GDM1 (cell line): ENCODE measurements around the gene ABI3BP.

Experiments used
- DNase-seq: peaks from one replicate; lab custom pipeline; 2025; lab: John Stamatoyannopoulos, UW

The ABI3BP gene

DNA sequence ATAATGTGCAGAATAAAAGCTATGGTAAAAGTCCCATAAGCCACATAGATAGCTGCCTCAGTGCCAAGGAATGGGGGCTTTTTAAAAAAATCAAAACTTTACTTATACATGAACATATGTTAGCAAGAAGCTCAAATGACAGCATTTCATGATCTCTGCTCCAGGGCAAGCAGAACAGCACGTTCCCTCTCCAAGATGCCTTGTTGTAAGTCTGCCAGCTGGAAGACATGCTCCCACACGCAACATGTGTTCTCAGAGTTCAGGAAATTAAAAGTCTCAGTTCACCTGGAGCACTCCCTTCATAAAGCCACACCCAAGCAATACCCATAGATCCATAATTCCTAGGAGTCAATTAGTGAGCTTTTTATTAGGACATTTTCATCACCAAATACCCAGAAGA is 52.2 kb downstream of the ABI3BP start:
- DNase-seq = no peak

GRCh38 chr3:100936931-100937330 is 56.3 kb downstream of the ABI3BP start:
- no peak for DNase-seq

DNA sequence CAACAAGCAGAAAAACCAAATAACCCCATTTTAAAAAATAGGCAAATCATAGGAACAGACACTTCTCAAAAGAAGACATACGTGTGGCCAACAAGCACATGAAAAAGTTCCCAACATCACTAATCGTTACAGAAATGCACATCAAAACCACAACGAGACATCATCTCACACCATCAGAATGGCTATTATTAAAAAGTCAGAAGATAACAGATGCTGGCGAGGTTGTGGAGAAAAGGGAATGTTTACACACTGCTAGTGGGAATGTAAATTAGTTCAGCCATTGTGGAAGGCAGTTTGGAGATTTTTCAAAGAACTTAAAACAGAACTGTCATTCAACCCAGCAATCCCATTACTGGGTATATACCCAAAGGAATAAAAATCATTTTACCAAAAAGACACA is 60.7 kb downstream of the ABI3BP start:
- DNase-seq = no peak

DNA sequence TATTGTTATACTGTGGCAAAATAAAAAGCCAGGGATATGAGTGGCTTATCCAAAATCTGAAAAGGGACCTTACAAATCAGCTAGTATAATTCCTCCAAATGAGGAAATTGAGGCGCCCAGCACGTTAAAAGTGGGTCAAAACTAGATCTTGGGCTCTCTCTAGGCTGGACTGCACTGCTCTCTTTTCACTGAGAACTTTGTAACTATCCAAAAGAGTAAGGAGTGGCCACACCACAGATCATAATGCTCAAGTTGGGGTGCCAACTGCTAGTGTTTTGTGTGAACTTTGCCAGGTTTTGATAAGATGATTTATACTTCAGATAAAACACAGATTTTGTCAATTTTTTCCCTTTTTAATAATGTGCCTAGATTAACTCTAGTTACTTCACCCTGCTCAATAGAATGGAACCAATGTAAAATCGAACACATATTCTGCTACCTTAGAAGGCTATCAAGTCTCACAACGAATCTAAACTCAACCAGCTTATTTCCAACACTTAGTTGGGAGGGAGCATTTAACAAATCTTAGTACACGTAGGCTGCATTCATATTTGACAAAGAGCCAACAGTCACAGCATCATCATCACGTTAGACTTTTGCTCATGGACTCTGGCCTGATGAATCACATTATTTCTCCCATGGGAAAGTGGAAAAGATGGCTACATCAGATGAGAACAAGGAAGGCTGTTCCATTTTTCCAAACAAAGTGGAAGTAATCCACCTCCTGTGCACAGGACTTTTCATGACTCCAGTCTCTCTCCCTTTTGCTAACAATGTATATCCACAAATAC is 64.4 kb downstream of the ABI3BP start:
- no peak for DNase-seq

DNA sequence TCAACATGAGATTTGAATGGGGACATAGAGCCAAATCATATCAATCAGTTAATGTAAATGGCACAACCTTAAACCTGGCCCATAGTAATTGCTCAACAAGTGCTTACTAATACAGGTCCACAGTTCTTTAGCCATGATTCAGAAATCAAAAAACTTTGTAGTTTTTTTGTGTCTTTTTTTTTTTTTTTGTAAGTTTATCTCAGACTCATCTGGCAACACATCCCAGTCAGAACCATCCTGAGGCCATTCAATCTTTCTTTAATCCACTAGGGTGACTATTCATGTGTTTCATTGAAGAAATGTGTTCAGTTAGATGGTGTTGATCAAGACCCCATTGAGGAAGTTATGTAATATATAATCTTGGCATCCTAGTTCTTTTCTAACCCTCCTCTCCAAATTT is 65.4 kb downstream of the ABI3BP start:
- DNase-seq = no peak

DNA sequence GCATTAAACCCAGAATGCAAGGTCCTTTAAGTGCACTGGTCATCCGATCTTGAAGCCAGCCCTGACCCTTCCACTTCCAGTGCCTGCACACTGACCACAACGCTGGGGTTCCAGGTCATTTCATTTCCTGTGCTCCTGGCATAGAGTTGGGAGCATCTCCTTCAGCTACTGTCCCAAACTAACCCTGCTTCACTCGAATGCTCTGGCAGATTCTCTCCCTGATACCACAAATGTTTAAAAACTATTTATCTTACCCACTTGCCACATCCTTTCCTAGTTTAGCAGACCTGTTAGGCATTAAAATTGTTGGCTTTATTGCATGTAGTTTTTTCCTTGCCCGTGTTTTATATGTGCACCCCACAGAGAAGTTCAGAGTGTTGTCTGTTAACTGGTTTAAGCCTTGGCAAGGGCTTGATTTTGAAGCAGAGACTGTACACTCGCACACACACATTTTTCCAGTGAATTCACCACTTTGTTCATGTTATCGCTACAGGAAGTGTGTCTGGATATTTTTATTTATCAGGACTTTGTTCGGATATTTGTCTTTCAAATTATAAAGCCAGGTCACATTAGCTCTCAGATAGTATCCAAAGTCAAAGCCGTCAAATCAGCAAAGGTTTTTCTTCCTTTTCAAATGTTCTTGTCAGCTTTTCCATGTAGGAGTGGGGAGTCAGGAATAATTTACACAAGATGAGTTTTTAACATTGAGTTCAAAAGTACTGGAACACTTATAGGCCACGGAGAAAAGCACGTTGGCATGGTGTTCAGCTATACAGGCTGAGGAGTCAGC is 77.3 kb downstream of the ABI3BP start:
- DNase-seq = no peak

DNA sequence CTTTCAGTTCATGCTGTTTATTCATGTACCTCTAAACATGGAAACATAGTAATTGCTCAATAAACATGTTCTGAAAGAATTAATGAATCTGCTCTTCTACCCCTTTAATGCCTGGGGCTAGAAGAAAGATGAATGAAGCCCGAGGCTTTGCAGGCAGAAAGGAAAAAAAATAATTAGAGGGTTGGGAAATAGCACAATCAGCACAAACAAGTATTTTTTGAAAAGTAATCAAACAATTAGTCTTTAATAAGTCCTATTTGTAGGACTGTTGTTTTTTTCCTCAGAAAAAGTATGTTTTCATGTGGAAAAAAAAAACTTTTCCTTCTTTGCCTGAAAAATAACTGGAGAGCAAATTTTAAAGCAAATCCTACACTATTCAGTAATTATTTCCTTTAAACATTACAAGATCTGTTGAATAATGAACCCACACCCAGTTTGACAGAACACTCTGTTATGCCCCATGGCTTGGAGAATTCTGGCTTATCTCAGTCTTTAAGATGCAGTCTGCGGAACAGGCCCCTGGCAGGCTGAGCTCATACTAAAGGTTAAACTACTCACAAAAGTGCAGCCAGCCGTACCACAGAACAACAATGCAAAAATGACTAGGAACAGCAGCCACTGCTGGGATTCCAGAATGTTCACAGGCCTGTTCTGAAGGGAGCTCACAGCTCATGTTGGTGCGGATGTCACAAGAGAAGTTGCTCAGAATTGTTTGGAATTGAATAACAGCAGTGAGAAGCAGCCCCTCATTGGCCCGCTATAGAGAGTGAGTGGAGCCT is 79.2 kb downstream of the ABI3BP start:
- no peak for DNase-seq

- DNase-seq = no peak
Observed at GRCh38 chr3:100912976-100913545, 80.2 kb downstream of the ABI3BP start.

DNA sequence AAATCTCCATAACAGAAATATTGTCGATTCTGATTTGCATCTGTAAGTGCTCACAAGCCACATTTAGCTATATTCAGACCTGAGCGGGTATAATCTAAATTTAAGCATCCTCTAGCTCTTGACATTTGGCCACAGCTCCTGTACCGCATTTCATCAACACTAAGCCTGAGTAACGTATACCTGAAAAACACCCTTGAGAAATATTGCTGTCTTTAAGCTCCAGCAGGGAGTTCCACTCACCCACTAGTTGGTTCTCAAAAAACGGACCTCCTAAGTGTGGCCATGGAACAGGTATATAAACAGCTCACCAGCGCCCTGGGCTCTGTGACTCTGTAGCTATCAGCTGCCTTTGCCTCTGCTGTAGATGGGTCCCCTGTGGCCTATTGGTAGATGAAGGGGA is 80.7 kb downstream of the ABI3BP start:
- DNase-seq = no peak

DNA sequence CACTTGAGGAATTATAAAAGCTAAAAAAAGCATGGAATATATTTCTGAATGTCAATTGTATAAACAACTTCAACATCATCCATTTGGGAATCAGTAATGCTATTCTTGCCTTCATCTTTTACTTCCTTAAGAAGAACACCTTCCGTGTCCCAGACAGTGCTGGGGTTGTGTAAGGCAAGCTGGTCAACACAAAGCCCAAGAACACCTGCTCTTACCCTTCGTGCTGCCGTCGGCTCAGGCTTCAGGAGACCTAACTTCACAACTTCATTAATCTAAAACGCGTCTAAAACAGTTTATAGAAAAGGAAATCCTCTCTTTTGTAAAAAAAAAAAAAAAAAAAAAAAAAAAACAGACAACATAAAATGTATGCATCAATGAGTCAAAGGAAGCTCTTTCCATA is 81.3 kb downstream of the ABI3BP start:
- no peak for DNase-seq

DNA sequence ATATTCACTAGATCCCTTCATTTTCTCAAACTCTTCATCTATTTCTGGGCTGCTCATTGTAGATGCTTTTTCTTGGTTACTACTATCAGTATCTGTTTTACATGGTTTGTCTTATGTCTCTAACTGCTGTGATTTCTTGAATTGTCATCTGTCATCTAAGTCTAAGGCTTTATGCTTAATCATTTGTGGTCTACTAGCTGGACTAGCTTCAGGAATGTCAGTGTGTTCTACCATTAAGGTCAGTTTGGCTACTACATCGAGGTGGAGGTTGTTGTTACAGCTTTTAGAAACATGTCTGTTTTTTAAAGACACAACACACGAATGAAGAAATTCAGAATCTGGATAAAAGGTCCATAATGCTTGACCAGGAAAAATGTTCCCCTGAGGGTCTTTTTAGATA is 82.2 kb downstream of the ABI3BP start:
- DNase-seq = no peak

GRCh38 chr3:100902572-100902971 is 90.6 kb downstream of the ABI3BP start:
- DNase-seq = no peak

DNA sequence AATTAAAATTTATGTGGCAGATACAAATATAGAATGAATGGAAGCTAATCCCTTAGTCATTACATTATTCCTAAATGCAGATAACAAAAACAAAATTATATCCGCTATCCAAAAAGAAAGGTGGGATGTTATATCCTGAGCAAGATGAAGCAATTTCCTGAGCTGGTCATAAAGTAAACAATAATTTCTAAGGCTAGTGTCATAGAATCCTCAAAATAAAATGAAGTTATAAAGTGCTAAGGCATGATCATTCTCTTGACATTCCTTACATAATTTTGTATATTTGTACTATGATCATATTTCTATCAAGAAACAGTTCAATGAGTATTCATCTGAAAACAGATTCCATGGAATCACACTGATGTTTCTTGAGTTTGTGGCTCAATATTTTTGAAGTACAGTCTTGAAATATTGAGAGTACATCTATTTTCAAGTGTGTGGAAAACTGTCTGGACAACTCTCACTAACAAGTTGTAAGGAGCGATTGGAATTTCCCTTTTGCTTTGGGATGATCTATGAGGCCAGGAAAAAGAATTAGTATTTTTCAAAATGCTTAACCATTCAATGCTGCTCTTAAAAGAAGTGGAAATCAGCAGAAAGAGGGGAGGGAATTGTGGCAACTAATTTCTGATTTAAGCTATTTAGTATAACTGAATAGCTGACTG is 92.4 kb downstream of the ABI3BP start:
- DNase-seq = no peak

DNA sequence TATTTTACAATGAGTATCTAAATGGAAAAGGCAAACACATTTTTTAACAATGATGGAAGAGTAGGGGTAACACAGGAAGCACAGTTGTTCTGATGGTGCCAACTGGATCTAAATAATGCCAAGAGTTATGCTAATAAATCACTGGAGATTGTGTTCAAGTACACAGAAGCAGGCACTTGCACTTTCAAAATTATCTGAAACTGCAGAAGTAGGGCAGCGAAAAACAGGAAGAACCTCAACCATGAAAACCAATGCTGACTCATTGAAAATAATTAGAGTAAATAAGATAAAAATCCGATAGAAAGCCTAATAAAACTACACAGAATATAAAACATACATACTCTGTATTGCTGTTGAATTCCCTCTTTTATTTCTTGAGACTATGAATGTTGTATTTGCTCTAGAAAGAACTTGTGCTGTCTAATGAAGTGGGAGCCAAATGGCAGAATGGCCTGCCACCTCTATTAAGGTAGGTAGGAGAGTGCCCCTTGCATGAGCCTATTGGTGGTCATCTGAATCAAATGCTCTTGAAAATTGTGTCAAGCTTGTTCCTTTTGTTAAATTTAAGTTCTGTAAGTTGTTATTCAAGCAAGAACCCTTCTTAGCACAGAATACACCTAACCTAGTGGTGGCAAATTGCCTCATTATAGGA is 93.7 kb downstream of the ABI3BP start:
- DNase-seq = no peak

- DNase-seq = no peak
Observed at GRCh38 chr3:100898681-100899080, 94.5 kb downstream of the ABI3BP start.

GRCh38 chr3:100896994-100897393 is 96.2 kb downstream of the ABI3BP start:
- no peak for DNase-seq

GRCh38 chr3:100893590-100893989 is 99.6 kb downstream of the ABI3BP start:
- no peak for DNase-seq

- no peak for DNase-seq
Observed at GRCh38 chr3:100893108-100893507, 100.1 kb downstream of the ABI3BP start.

- DNase-seq = no peak
Observed at GRCh38 chr3:100891827-100892226, 101.4 kb downstream of the ABI3BP start.

GRCh38 chr3:100891033-100891432 is 102.2 kb downstream of the ABI3BP start:
- no peak for DNase-seq

GRCh38 chr3:100888881-100889280 is 104.3 kb downstream of the ABI3BP start:
- DNase-seq = no peak
